Measurements from ENCODE around the gene CABP1.

DNA sequence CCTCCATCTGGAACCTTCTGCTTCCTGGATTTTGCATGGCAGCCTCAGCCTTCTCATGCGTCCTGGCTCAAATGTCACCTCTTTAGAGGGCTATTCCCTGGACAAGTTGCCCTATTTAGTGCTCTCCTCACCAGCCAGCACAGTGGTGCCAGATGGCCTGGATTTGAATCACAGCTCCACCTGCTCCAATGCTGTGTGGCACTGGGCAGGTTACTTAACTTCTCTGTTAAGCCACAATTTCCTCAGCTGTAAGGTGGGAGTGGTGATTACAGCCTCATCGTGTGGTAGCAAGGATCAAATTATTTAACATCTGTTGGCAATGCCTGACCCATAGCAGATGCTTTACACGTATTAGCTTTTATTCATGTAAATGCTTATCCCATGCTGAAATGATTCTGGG, 42.6 kb upstream of the CABP1 start:
- TF ChIP-seq, protein P1, sequence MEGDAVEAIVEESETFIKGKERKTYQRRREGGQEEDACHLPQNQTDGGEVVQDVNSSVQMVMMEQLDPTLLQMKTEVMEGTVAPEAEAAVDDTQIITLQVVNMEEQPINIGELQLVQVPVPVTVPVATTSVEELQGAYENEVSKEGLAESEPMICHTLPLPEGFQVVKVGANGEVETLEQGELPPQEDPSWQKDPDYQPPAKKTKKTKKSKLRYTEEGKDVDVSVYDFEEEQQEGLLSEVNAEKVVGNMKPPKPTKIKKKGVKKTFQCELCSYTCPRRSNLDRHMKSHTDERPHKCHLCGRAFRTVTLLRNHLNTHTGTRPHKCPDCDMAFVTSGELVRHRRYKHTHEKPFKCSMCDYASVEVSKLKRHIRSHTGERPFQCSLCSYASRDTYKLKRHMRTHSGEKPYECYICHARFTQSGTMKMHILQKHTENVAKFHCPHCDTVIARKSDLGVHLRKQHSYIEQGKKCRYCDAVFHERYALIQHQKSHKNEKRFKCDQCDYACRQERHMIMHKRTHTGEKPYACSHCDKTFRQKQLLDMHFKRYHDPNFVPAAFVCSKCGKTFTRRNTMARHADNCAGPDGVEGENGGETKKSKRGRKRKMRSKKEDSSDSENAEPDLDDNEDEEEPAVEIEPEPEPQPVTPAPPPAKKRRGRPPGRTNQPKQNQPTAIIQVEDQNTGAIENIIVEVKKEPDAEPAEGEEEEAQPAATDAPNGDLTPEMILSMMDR (IDR thresholded peaks at IDR 0.05) = no peak
- no peak for TF ChIP-seq EZH2phosphoT487 (IDR thresholded peaks at IDR 0.05)

Measured in neural progenitor cell (in vitro differentiated cells).